ENCODE data around the gene INAFM1.

DNA sequence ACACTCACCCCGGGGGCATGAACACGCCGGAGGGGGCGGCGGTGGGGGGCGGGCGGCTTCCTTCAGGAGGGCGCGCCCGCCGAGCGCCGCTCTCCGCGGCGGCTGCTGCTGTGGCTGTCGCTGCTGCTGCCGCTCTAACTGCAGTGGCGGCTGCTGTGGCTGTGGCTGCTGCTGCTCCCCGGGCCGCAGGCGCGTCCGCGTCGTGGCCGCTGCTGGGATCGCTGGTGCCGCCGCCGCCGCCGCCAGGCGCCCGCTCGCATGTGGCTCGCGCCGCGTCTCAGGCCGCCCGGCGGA is 43.8 kb upstream of the INAFM1 start, which contains the start of gene BBC3:
- TF ChIP-seq POLR2A (IDR thresholded peaks at IDR 0.05) = peak in 1 of 2 donors; percentile 21
- TF ChIP-seq, protein P1, sequence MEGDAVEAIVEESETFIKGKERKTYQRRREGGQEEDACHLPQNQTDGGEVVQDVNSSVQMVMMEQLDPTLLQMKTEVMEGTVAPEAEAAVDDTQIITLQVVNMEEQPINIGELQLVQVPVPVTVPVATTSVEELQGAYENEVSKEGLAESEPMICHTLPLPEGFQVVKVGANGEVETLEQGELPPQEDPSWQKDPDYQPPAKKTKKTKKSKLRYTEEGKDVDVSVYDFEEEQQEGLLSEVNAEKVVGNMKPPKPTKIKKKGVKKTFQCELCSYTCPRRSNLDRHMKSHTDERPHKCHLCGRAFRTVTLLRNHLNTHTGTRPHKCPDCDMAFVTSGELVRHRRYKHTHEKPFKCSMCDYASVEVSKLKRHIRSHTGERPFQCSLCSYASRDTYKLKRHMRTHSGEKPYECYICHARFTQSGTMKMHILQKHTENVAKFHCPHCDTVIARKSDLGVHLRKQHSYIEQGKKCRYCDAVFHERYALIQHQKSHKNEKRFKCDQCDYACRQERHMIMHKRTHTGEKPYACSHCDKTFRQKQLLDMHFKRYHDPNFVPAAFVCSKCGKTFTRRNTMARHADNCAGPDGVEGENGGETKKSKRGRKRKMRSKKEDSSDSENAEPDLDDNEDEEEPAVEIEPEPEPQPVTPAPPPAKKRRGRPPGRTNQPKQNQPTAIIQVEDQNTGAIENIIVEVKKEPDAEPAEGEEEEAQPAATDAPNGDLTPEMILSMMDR (IDR thresholded peaks at IDR 0.05) = no peak

Data from Peyer's patch (tissue), 4 donors.